Loucy (cell line): ENCODE measurements around the gene SLC39A2.
A peak's percentile ranks its signal among the peaks of the same experiment; 100 is the strongest.

Experiments used
- H2AFZ ChIP-seq: fragments of 200-600 bp; sonication (generic); 2 replicates; pipeline ENCODE4 v1.6.0; 2016; ENCODE audit warnings: antibody characterized with exemption, mild to moderate bottlenecking, low read length, moderate library complexity
- H3F3A ChIP-seq: fragments of 200-600 bp; 2 replicates; pipeline ENCODE4 v1.6.0; 2016; ENCODE audit warnings: antibody characterized with exemption, low read depth, mild to moderate bottlenecking
- H3K27me3 ChIP-seq: fragments of 200-600 bp; sonication (generic); 2 replicates; pipeline ENCODE4 v1.6.1; 2014; ENCODE audit warnings: low read length, mild to moderate bottlenecking; ENCODE audit not compliant: insufficient read depth, poor library complexity, severe bottlenecking
- H3K36me3 ChIP-seq: fragments of 200-600 bp; sonication (generic); 2 replicates; pipeline ENCODE4 v1.6.1; 2016; ENCODE audit warnings: low read length; ENCODE audit not compliant: insufficient read depth
- H3K4me1 ChIP-seq: fragments of 200-600 bp; sonication (generic); 2 replicates; pipeline ENCODE4 v1.5.1; 2014; ENCODE audit warnings: low read length, mild to moderate bottlenecking; ENCODE audit not compliant: insufficient read depth, poor library complexity, severe bottlenecking
- H3K4me2 ChIP-seq: fragments of 200-600 bp; sonication (generic); 2 replicates; pipeline ENCODE4 v1.6.0; 2014; ENCODE audit warnings: antibody characterized with exemption, low read length, low read depth, mild to moderate bottlenecking; ENCODE audit not compliant: poor library complexity, severe bottlenecking
- H3K4me3 ChIP-seq: fragments of 200-600 bp; sonication (generic); 2 replicates; pipeline ENCODE4 v1.5.1; 2014; ENCODE audit warnings: low read length, mild to moderate bottlenecking, mixed read lengths; ENCODE audit not compliant: poor library complexity, severe bottlenecking
- H3K79me2 ChIP-seq: fragments of 200-600 bp; sonication (generic); 2 replicates; pipeline ENCODE4 v1.6.1; 2014; ENCODE audit warnings: low read length; ENCODE audit not compliant: insufficient read depth
- H3K9ac ChIP-seq: fragments of 200-600 bp; sonication (generic); 2 replicates; pipeline ENCODE4 v1.6.0; 2014; ENCODE audit warnings: mild to moderate bottlenecking, low read depth, low read length, moderate library complexity; ENCODE audit not compliant: poor library complexity, severe bottlenecking
- H3K9me2 ChIP-seq: fragments of 200-600 bp; sonication (generic); replicated peaks from 2 replicates; pipeline ENCODE4 v1.6.1; 2016; ENCODE audit warnings: low read depth, low read length, mixed read lengths
- H3K9me3 ChIP-seq: fragments of 200-600 bp; sonication (generic); 2 replicates; pipeline ENCODE4 v1.6.1; 2014; ENCODE audit warnings: mild to moderate bottlenecking, antibody characterized with exemption, low read length, low read depth; ENCODE audit not compliant: insufficient read depth
- H4K20me1 ChIP-seq: fragments of 200-600 bp; sonication (generic); 2 replicates; pipeline ENCODE4 v1.6.0; 2014; ENCODE audit warnings: antibody characterized with exemption, low read length, mild to moderate bottlenecking; ENCODE audit not compliant: insufficient read depth, poor library complexity, severe bottlenecking
- CTCF ChIP-seq: fragments of 200-600 bp; sonication (generic); conservative IDR thresholded peaks from 2 replicates; pipeline ENCODE4 v1.5.1; 2014; ENCODE audit warnings: mild to moderate bottlenecking, antibody characterized with exemption, low read length
- EZH2phosphoT487 ChIP-seq: fragments of 200-600 bp; IDR thresholded peaks from 2 replicates; pipeline ENCODE4 v1.6.1; 2018; ENCODE audit warnings: antibody characterized with exemption, mild to moderate bottlenecking, moderate library complexity, borderline replicate concordance

SLC39A2 gene

GRCh38 chr14:21014761-21015190 lies 15.7 kb downstream of the SLC39A2 start:
- H2AFZ ChIP-seq = peak overlapping the region; percentile 52
- no peaks in the 10 kb centered on the region for H3K79me2 ChIP-seq
- H3K4me3 ChIP-seq = no peak overlapping the region
- TF ChIP-seq EZH2phosphoT487 = no peak
- TF ChIP-seq CTCF = peak; percentile 96
- no peaks in the 10 kb centered on the region for H3K36me3 ChIP-seq
- H4K20me1 ChIP-seq = no peaks in the 10 kb centered on the region
- no peaks in the 10 kb centered on the region for H3K27me3 ChIP-seq
- H3K4me2 ChIP-seq = no peak overlapping the region
- H3F3A ChIP-seq = no peaks in the 10 kb centered on the region
- no peak overlapping the region for H3K9ac ChIP-seq
- H3K4me1 ChIP-seq = no peaks in the 10 kb centered on the region
- H3K9me3 ChIP-seq = no peaks in the 10 kb centered on the region
- H3K9me2 ChIP-seq = no peaks in the 10 kb centered on the region

GRCh38 chr14:21015312-21015711 lies 16.2 kb downstream of the SLC39A2 start:
- H3F3A ChIP-seq = no peaks in the 10 kb centered on the region
- no peaks in the 10 kb centered on the region for H3K4me1 ChIP-seq
- H3K4me3 ChIP-seq = no peak overlapping the region
- H3K27me3 ChIP-seq = no peaks in the 10 kb centered on the region
- no peaks in the 10 kb centered on the region for H3K79me2 ChIP-seq
- no peak overlapping the region for H3K9ac ChIP-seq
- no peaks in the 10 kb centered on the region for H3K9me3 ChIP-seq
- TF ChIP-seq EZH2phosphoT487 (no peak), CTCF (no peak)
- H3K9me2 ChIP-seq = no peaks in the 10 kb centered on the region
- H3K4me2 ChIP-seq = no peak overlapping the region
- no peaks in the 10 kb centered on the region for H4K20me1 ChIP-seq
- no peaks in the 10 kb centered on the region for H3K36me3 ChIP-seq
- no peak overlapping the region for H2AFZ ChIP-seq

GRCh38 chr14:21016413-21017190 lies 17.5 kb downstream of the SLC39A2 start:
- H3K9ac ChIP-seq = no peak overlapping the region

More at GRCh38 chr14:21016413-21017190, 17.5 kb downstream of the SLC39A2 start:
- Histone ChIP-seq H3F3A (no peaks in the 10 kb centered on the region), H3K36me3 (no peaks in the 10 kb centered on the region), H3K4me1 (no peaks in the 10 kb centered on the region), H4K20me1 (no peaks in the 10 kb centered on the region), H2AFZ (no peak overlapping the region), H3K4me3 (no peak overlapping the region), H3K9me2 (no peaks in the 10 kb centered on the region), H3K27me3 (no peaks in the 10 kb centered on the region), H3K79me2 (no peaks in the 10 kb centered on the region), H3K4me2 (no peak overlapping the region), H3K9me3 (no peaks in the 10 kb centered on the region)
- TF ChIP-seq EZH2phosphoT487 (no peak), CTCF (no peak)
